ENCODE data around the gene TIMM21.

Gene TIMM21

DNA sequence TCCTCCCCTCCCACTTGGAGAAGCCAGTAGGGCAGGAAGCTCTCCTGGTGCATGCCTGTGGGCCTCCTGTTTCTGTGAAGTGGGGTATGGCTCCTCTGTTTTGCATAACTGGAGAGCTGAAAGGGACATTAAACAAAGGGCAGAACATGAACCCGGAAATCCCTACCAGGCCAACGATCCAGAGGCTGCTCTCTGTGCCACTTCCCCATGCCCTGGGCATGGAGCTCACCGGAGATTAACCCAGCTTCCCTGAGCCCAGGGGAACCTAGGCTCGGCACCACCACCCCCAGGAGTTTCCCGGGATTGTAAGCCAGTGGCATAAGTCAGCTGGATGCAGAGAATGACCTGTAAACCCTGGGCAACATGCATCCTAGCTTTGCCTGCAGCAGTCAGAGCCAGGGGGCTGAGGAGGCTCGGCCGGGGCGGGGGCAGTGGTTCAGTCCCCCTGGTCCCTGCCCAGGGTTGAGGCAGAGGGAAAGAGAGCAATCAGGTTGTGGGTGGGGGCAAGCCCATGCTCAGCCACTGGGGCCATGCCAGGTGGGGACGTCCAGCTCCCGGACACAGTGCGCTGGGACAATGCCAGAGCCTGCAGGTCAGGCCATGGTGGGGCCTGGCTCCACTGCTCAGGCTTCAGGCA lies 49.5 kb downstream of the TIMM21 start:
- H3K4me3 ChIP-seq (ENCODE audit: severe bottlenecking) = no peak overlapping the region
- H3K36me3 ChIP-seq (ENCODE audit: low read depth) = no peaks in the 10 kb centered on the region
- H3K27me3 ChIP-seq (ENCODE audit: insufficient read depth, poor library complexity, severe bottlenecking) = no peaks in the 10 kb centered on the region
- DNase-seq (ENCODE audit: low spot score) (no peak), ATAC-seq (ENCODE audit: low read depth) (no peak)
- H3K27ac ChIP-seq (ENCODE audit: poor library complexity, severe bottlenecking) = no peak overlapping the region
- no peaks in the 10 kb centered on the region for H3K9me3 ChIP-seq (ENCODE audit: severe bottlenecking)
- TF ChIP-seq, protein P1, sequence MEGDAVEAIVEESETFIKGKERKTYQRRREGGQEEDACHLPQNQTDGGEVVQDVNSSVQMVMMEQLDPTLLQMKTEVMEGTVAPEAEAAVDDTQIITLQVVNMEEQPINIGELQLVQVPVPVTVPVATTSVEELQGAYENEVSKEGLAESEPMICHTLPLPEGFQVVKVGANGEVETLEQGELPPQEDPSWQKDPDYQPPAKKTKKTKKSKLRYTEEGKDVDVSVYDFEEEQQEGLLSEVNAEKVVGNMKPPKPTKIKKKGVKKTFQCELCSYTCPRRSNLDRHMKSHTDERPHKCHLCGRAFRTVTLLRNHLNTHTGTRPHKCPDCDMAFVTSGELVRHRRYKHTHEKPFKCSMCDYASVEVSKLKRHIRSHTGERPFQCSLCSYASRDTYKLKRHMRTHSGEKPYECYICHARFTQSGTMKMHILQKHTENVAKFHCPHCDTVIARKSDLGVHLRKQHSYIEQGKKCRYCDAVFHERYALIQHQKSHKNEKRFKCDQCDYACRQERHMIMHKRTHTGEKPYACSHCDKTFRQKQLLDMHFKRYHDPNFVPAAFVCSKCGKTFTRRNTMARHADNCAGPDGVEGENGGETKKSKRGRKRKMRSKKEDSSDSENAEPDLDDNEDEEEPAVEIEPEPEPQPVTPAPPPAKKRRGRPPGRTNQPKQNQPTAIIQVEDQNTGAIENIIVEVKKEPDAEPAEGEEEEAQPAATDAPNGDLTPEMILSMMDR (IDR thresholded peaks at IDR 0.05; ENCODE audit: poor library complexity, severe bottlenecking) = no peak
- H3K4me1 ChIP-seq (ENCODE audit: insufficient read depth, poor library complexity, severe bottlenecking) = no peaks in the 10 kb centered on the region

GRCh38 chr18:74198453-74198852 lies 50.1 kb downstream of the TIMM21 start:
- TF ChIP-seq, protein P1 (IDR thresholded peaks at IDR 0.05; ENCODE audit: poor library complexity, severe bottlenecking) = no peak
- Histone ChIP-seq H3K27ac (ENCODE audit: poor library complexity, severe bottlenecking) (no peak overlapping the region), H3K36me3 (ENCODE audit: low read depth) (no peaks in the 10 kb centered on the region), H3K4me1 (ENCODE audit: insufficient read depth, poor library complexity, severe bottlenecking) (no peaks in the 10 kb centered on the region), H3K27me3 (ENCODE audit: insufficient read depth, poor library complexity, severe bottlenecking) (no peaks in the 10 kb centered on the region), H3K9me3 (ENCODE audit: severe bottlenecking) (no peaks in the 10 kb centered on the region), H3K4me3 (ENCODE audit: severe bottlenecking) (no peak overlapping the region)
- ATAC-seq (ENCODE audit: low read depth) (no peak), DNase-seq (ENCODE audit: low spot score) (no peak)

- DNase-seq (ENCODE audit: low spot score) = no peak
- TF ChIP-seq, protein P1 (IDR thresholded peaks at IDR 0.05; ENCODE audit: poor library complexity, severe bottlenecking) = no peak
- H3K9me3 ChIP-seq (ENCODE audit: severe bottlenecking) = no peaks in the 10 kb centered on the region
- no peaks in the 10 kb centered on the region for H3K27me3 ChIP-seq (ENCODE audit: insufficient read depth, poor library complexity, severe bottlenecking)
- no peak for ATAC-seq (ENCODE audit: low read depth)
- no peak overlapping the region for H3K4me3 ChIP-seq (ENCODE audit: severe bottlenecking)
- H3K4me1 ChIP-seq (ENCODE audit: insufficient read depth, poor library complexity, severe bottlenecking) = no peaks in the 10 kb centered on the region
- no peaks in the 10 kb centered on the region for H3K36me3 ChIP-seq (ENCODE audit: low read depth)
- no peak overlapping the region for H3K27ac ChIP-seq (ENCODE audit: poor library complexity, severe bottlenecking)
These were observed 52.5 kb downstream of the TIMM21 start for GRCh38 chr18:74200780-74201179.

- TF ChIP-seq, protein P1 (IDR thresholded peaks at IDR 0.05; ENCODE audit: poor library complexity, severe bottlenecking) = no peak
- DNase-seq (ENCODE audit: low spot score) = no peak
- no peak overlapping the region for H3K4me3 ChIP-seq (ENCODE audit: severe bottlenecking)
- H3K27me3 ChIP-seq (ENCODE audit: insufficient read depth, poor library complexity, severe bottlenecking) = no peaks in the 10 kb centered on the region
- no peak for ATAC-seq (ENCODE audit: low read depth)
- H3K9me3 ChIP-seq (ENCODE audit: severe bottlenecking) = no peaks in the 10 kb centered on the region
- no peaks in the 10 kb centered on the region for H3K36me3 ChIP-seq (ENCODE audit: low read depth)
- no peaks in the 10 kb centered on the region for H3K4me1 ChIP-seq (ENCODE audit: insufficient read depth, poor library complexity, severe bottlenecking)
- no peak overlapping the region for H3K27ac ChIP-seq (ENCODE audit: poor library complexity, severe bottlenecking)
These were observed 55.5 kb downstream of the TIMM21 start for GRCh38 chr18:74203811-74204210.

GRCh38 chr18:74204526-74205152 lies 56.3 kb downstream of the TIMM21 start:
- Histone ChIP-seq H3K4me3 (ENCODE audit: severe bottlenecking) (no peak overlapping the region), H3K27ac (ENCODE audit: poor library complexity, severe bottlenecking) (no peak overlapping the region), H3K9me3 (ENCODE audit: severe bottlenecking) (no peaks in the 10 kb centered on the region), H3K27me3 (ENCODE audit: insufficient read depth, poor library complexity, severe bottlenecking) (no peaks in the 10 kb centered on the region), H3K36me3 (ENCODE audit: low read depth) (no peaks in the 10 kb centered on the region), H3K4me1 (ENCODE audit: insufficient read depth, poor library complexity, severe bottlenecking) (no peaks in the 10 kb centered on the region)
- no peak for DNase-seq (ENCODE audit: low spot score)
- 0 out of 3 replicates have a peak, but pooled peaks have one; percentile 31 for ATAC-seq (ENCODE audit: low read depth)
- TF ChIP-seq, protein P1 (IDR thresholded peaks at IDR 0.05; ENCODE audit: poor library complexity, severe bottlenecking) = no peak
